K562 (cell line): Measurements from ENCODE around the gene GALNT12. TPM values are rescaled to one million over a fixed set of nuclear protein-coding genes. Genes with fewer than 3 reads are reported as not detected.

Experiments used
- ARID1B ChIP-seq: fragments of 450-650 bp; IDR thresholded peaks from 2 replicates; pipeline ENCODE4 v1.6.1; 2016; ENCODE audit warnings: antibody characterized with exemption, mild to moderate bottlenecking, inconsistent platforms
- CBX3 ChIP-seq, 2 experiments: IDR thresholded peaks; 1 replicate in 1 of 2; 2 replicates in 1 of 2; pipeline ENCODE4 v1.6.1; 2012; ENCODE audit warnings: inconsistent platforms in 2 of 2, low read length in 2 of 2, borderline replicate concordance in 1 of 2, control low read depth in 1 of 2
- CBX5 ChIP-seq: IDR thresholded peaks from 2 replicates; pipeline ENCODE4 v1.6.1; 2014; ENCODE audit warnings: low read depth, borderline replicate concordance
- CREB1 ChIP-seq, 2 experiments: sonication (generic) in 1 of 2; formaldehyde crosslinking in 1 of 2; IDR thresholded peaks; 2 replicates each; pipeline versions ENCODE4 v1.6.1 to v1.8.0; 2012 to 2022; ENCODE audit warnings: inconsistent platforms in 1 of 2, mild to moderate bottlenecking in 1 of 2, missing genetic modification reagents in 1 of 2, moderate library complexity in 1 of 2
- EP300 ChIP-seq: IDR thresholded peaks from 2 replicates; pipeline ENCODE4 v1.6.1; 2012; ENCODE audit warnings: low read length, improper control_type of control experiment
- FOXA3 ChIP-seq, 2 experiments: fragments of 450-650 bp in 1 of 2; sonication (generic) in 1 of 2; formaldehyde crosslinking; IDR thresholded peaks in 1 of 2; conservative IDR thresholded peaks in 1 of 2; 2 replicates each; pipeline versions ENCODE4 v1.4.0 to v1.8.0; 2020 to 2022; ENCODE audit warnings: mild to moderate bottlenecking in 2 of 2, missing genetic modification reagents in 1 of 2
- GATAD2A ChIP-seq: fragments of 450-650 bp; IDR thresholded peaks from 2 replicates; pipeline ENCODE4 v1.6.1; 2017
- HDAC2 ChIP-seq: fragments of 450-650 bp; IDR thresholded peaks from 2 replicates; pipeline ENCODE4 v1.6.1; 2016; ENCODE audit warnings: mild to moderate bottlenecking
- IFI16 ChIP-seq: fragments of 250-450 bp; sonication (Bioruptor Pico); IDR thresholded peaks from 2 replicates; pipeline ENCODE4 v2.1.2; 2022; ENCODE audit warnings: mild to moderate bottlenecking, inconsistent platforms
- JUN ChIP-seq, 2 experiments: sonication (generic) in 1 of 2; formaldehyde crosslinking in 1 of 2; IDR thresholded peaks; 2 replicates each; pipeline versions ENCODE4 v1.6.1 to v1.8.0; 2012 to 2022; ENCODE audit warnings: borderline replicate concordance in 2 of 2, mild to moderate bottlenecking in 2 of 2, improper control_type of control experiment in 1 of 2, low read depth in 1 of 2, low read length in 1 of 2, missing genetic modification reagents in 1 of 2
- KAT2B ChIP-seq: IDR thresholded peaks from one replicate; pipeline ENCODE4 v1.6.1; 2012; ENCODE audit warnings: low read depth, mild to moderate bottlenecking, control low read depth, inconsistent platforms, low read length, moderate library complexity
- MEF2A ChIP-seq: IDR thresholded peaks from 2 replicates; pipeline ENCODE4 v1.6.1; 2011; ENCODE audit warnings: low read depth, mild to moderate bottlenecking, low read length, moderate library complexity; ENCODE audit not compliant: control insufficient read depth
- NCOA6 ChIP-seq: fragments of 450-650 bp; IDR thresholded peaks from 2 replicates; pipeline ENCODE4 v1.6.1; 2017; ENCODE audit warnings: mild to moderate bottlenecking
- NR2C1 ChIP-seq, 2 experiments: fragments of 450-650 bp; IDR thresholded peaks; 2 replicates each; pipeline ENCODE4 v1.6.1; 2017; ENCODE audit warnings: mild to moderate bottlenecking in 2 of 2, antibody characterized with exemption in 1 of 2, inconsistent platforms in 1 of 2, missing compliant biosample characterization in 1 of 2, missing genetic modification characterization in 1 of 2
- POLR2B ChIP-seq: fragments of 450-650 bp; IDR thresholded peaks from 2 replicates; pipeline ENCODE4 v1.6.1; 2018; ENCODE audit warnings: low read depth; ENCODE audit not compliant: partially characterized antibody
- STAT5A ChIP-seq: IDR thresholded peaks from 2 replicates; pipeline ENCODE4 v1.6.1; 2012; ENCODE audit warnings: low read length, inconsistent platforms, borderline replicate concordance
- ZNF77 ChIP-seq: fragments of 250-450 bp; sonication (Bioruptor Pico); IDR thresholded peaks from 2 replicates; pipeline ENCODE4 v1.5.0; 2020
- polyA plus RNA-seq, 8 experiments: library from polyadenylated mRNA; depleted of rRNA in 4 of 8; stranded (reverse) in 5 of 8; unstranded in 3 of 8; fragments of >200 nt; fragmentation: Nextera tagmentation in 2 of 8; fragmentation: Illumina TruSeq in 1 of 8; extraction: Ambion mirVana in 2 of 8; extraction: Trizol in 1 of 8; gene quantifications; 2 replicates each; pipeline versions ENCODE4 v1.2.1 to v1.2.3, GENCODE V29; 2011 to 2014; ENCODE audit warnings: inconsistent platforms in 1 of 8, missing spikeins in 1 of 8
- total RNA-seq, 7 experiments: library from RNA; depleted of rRNA in 6 of 7; stranded (reverse); fragments of >200 nt in 6 of 7; fragmentation: Illumina TruSeq in 2 of 7; extraction: Trizol in 2 of 7; gene quantifications; 2 replicates each; pipeline versions ENCODE4 v1.2.1 to v1.2.3, GENCODE V29; 2011 to 2021; ENCODE audit warnings: low replicate concordance in 1 of 7
- TF ChIP-seq, protein P1 (sequence below), 3 experiments: IDR thresholded peaks in 2 of 3; conservative IDR thresholded peaks in 1 of 3; 2 replicates each; pipeline ENCODE4 v1.5.1; 2011 to 2012; ENCODE audit warnings: low read length in 3 of 3, mild to moderate bottlenecking in 3 of 3, control low read depth in 2 of 3, improper control_type of control experiment in 1 of 3, inconsistent platforms in 1 of 3, low read depth in 1 of 3, mixed read lengths in 1 of 3, moderate library complexity in 1 of 3; ENCODE audit not compliant: insufficient read depth in 2 of 3
- TF ChIP-seq, protein P2 (sequence below): fragments of 450-650 bp; IDR thresholded peaks from 2 replicates; pipeline ENCODE4 v1.7.1; 2018; ENCODE audit warnings: mild to moderate bottlenecking, low read depth; ENCODE audit not compliant: partially characterized antibody
- TF ChIP-seq, protein P3 (sequence below): IDR thresholded peaks from 3 replicates; pipeline ENCODE4 v1.6.1; 2011; ENCODE audit warnings: borderline replicate concordance, mild to moderate bottlenecking; ENCODE audit not compliant: insufficient read length, insufficient read depth
- TF ChIP-seq, protein P4 (sequence below): IDR thresholded peaks from 2 replicates; pipeline ENCODE4 v1.6.1; 2011; ENCODE audit not compliant: insufficient read length; ENCODE audit errors: extremely low read depth

The GALNT12 gene
- total and polyA plus RNA-seq, 9 of the 15 experiments (the other 6 are each of a cell fraction or from before 2014, with no cell fraction given) = 29.7 to 82.9 (median 44.2) TPM

DNA sequence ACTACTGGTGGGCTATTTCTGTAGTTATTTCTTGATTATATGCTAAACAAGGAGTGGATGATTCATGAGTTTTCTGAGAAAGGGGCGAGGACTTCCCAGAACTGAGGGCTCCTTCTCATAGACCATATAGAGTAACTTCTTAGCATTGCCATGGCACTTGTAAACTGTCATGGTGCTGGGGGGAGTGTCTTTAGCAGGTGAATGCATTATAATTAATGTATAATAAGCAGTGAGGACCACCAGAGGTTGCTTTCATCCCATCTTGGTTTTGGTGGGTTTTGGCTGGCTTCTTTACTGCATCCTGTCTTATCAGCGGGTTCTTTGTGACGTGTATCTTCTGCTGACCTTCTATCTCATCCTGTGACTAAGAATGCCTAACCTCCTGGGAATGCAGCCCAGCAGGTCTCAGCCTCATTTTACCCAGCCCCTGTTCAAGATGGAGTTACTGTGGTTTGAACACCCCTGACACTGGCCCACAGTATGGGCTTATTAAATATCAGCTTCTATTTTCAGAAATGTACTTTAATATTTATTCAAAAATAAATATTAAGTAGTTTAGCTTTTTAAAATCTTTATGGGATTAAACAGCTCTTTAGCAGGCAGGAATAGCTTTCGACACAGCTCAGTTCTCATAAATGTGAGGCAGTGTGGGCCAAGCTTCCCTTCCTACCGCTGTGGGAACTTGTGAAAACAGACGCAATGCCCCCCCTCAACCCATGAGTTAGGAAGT lies 44.4 kb downstream of the GALNT12 start (continued):
- TF ChIP-seq FOXA3 (CRISPR knock-in tag; conservative IDR thresholded peaks at IDR 0.05 in 1 of 2, IDR thresholded peaks at IDR 0.05 in 1 of 2) (peak in 1 of 2 experiments; percentile 34; a peak in 2 of 4 replicates), GATAD2A (peak; percentile 96), NCOA6 (no peak), CBX3 (IDR thresholded peaks at IDR 0.05; ENCODE audit: borderline replicate concordance in 1 of 2, low read length in 2 of 2) (no peak), ZNF77 (CRISPR knock-in tag) (no peak), NR2C1 (IDR thresholded peaks at IDR 0.05) (peak; percentile 55), NR2C1 (tag; IDR thresholded peaks at IDR 0.05) (peak; percentile 95), ARID1B (peak; percentile 82), KAT2B (no peak), CREB1 (IDR thresholded peaks at IDR 0.05) (no peak; the same call in 1 of the 2 replicates), CREB1 (CRISPR knock-in tag; IDR thresholded peaks at IDR 0.05) (peak; percentile 54; the same call in 1 of the 2 replicates), EP300 (peak; percentile 59), IFI16 (CRISPR knock-in tag) (peak; percentile 94), HDAC2 (no peak; the same call in 1 of the 2 replicates), CBX5 (no peak), POLR2B (no peak), JUN (IDR thresholded peaks at IDR 0.05; ENCODE audit: borderline replicate concordance, low read depth, low read length) (peak; percentile 70), JUN (CRISPR knock-in tag; IDR thresholded peaks at IDR 0.05; ENCODE audit: borderline replicate concordance) (peak; percentile 29; the same call in 1 of the 2 replicates), MEF2A (no peak), STAT5A (peak; percentile 97)
- TF ChIP-seq, protein P1, sequence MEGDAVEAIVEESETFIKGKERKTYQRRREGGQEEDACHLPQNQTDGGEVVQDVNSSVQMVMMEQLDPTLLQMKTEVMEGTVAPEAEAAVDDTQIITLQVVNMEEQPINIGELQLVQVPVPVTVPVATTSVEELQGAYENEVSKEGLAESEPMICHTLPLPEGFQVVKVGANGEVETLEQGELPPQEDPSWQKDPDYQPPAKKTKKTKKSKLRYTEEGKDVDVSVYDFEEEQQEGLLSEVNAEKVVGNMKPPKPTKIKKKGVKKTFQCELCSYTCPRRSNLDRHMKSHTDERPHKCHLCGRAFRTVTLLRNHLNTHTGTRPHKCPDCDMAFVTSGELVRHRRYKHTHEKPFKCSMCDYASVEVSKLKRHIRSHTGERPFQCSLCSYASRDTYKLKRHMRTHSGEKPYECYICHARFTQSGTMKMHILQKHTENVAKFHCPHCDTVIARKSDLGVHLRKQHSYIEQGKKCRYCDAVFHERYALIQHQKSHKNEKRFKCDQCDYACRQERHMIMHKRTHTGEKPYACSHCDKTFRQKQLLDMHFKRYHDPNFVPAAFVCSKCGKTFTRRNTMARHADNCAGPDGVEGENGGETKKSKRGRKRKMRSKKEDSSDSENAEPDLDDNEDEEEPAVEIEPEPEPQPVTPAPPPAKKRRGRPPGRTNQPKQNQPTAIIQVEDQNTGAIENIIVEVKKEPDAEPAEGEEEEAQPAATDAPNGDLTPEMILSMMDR (IDR thresholded peaks at IDR 0.05 in 2 of 3, conservative IDR thresholded peaks at IDR 0.05 in 1 of 3; ENCODE audit: insufficient read depth in 2 of 3, low read depth in 1 of 3, low read length in 3 of 3) = no peak
- TF ChIP-seq, protein P2, sequence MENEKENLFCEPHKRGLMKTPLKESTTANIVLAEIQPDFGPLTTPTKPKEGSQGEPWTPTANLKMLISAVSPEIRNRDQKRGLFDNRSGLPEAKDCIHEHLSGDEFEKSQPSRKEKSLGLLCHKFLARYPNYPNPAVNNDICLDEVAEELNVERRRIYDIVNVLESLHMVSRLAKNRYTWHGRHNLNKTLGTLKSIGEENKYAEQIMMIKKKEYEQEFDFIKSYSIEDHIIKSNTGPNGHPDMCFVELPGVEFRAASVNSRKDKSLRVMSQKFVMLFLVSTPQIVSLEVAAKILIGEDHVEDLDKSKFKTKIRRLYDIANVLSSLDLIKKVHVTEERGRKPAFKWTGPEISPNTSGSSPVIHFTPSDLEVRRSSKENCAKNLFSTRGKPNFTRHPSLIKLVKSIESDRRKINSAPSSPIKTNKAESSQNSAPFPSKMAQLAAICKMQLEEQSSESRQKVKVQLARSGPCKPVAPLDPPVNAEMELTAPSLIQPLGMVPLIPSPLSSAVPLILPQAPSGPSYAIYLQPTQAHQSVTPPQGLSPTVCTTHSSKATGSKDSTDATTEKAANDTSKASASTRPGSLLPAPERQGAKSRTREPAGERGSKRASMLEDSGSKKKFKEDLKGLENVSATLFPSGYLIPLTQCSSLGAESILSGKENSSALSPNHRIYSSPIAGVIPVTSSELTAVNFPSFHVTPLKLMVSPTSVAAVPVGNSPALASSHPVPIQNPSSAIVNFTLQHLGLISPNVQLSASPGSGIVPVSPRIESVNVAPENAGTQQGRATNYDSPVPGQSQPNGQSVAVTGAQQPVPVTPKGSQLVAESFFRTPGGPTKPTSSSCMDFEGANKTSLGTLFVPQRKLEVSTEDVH = no peak
- TF ChIP-seq, protein P3, sequence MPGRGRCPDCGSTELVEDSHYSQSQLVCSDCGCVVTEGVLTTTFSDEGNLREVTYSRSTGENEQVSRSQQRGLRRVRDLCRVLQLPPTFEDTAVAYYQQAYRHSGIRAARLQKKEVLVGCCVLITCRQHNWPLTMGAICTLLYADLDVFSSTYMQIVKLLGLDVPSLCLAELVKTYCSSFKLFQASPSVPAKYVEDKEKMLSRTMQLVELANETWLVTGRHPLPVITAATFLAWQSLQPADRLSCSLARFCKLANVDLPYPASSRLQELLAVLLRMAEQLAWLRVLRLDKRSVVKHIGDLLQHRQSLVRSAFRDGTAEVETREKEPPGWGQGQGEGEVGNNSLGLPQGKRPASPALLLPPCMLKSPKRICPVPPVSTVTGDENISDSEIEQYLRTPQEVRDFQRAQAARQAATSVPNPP = no peak
- TF ChIP-seq, protein P4, sequence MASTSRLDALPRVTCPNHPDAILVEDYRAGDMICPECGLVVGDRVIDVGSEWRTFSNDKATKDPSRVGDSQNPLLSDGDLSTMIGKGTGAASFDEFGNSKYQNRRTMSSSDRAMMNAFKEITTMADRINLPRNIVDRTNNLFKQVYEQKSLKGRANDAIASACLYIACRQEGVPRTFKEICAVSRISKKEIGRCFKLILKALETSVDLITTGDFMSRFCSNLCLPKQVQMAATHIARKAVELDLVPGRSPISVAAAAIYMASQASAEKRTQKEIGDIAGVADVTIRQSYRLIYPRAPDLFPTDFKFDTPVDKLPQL = no peak
